GM23338 (cell line): ENCODE data around the gene GPA33. TPM values are rescaled to one million over a fixed set of nuclear protein-coding genes. Genes with fewer than 3 reads are reported as not detected.

Experiments used
- ATAC-seq: fragments of 200-7000 bp; cut with Tn5 transposase; 3 replicates; pipeline ENCODE4 v1.9.1; 2020
- DNase-seq: peaks from one replicate; pipeline ENCODE4 v3.0.0-alpha.2; 2015; ENCODE audit warnings: low spot score
- H2AFZ ChIP-seq: fragments of 200-600 bp; sonication (generic); 2 replicates; pipeline ENCODE4 v1.8.0; 2016; ENCODE audit warnings: antibody characterized with exemption, mild to moderate bottlenecking, moderate library complexity
- H3F3A ChIP-seq: fragments of 200-600 bp; sonication (generic); replicated peaks from 2 replicates; pipeline ENCODE4 v1.8.0; 2017; ENCODE audit warnings: antibody characterized with exemption, mixed run types, low read depth
- H3K27ac ChIP-seq: fragments of 200-600 bp; sonication (generic); 2 replicates; pipeline ENCODE4 v1.6.1; 2016; ENCODE audit warnings: low read depth
- H3K27me3 ChIP-seq: fragments of 200-600 bp; sonication (generic); 2 replicates; pipeline ENCODE4 v1.8.0; 2016; ENCODE audit warnings: mild to moderate bottlenecking, mixed run types, moderate library complexity; ENCODE audit not compliant: insufficient read depth
- H3K36me3 ChIP-seq: fragments of 200-600 bp; sonication (generic); 2 replicates; pipeline ENCODE4 v1.8.0; 2016; ENCODE audit warnings: mild to moderate bottlenecking; ENCODE audit not compliant: insufficient read depth
- H3K4me1 ChIP-seq: fragments of 200-600 bp; sonication (generic); 2 replicates; pipeline ENCODE4 v1.8.0; 2016; ENCODE audit warnings: mild to moderate bottlenecking, moderate library complexity; ENCODE audit not compliant: insufficient read depth
- H3K4me2 ChIP-seq: fragments of 200-600 bp; sonication (generic); 2 replicates; pipeline ENCODE4 v1.7.1; 2017; ENCODE audit warnings: mixed run types
- H3K4me3 ChIP-seq: fragments of 200-600 bp; sonication (generic); 2 replicates; pipeline ENCODE4 v1.6.1; 2016; ENCODE audit warnings: mixed run types
- H3K79me2 ChIP-seq: fragments of 200-600 bp; sonication (generic); replicated peaks from 2 replicates; pipeline ENCODE4 v1.8.0; 2017; ENCODE audit warnings: mild to moderate bottlenecking; ENCODE audit not compliant: insufficient read depth
- H3K9me2 ChIP-seq: fragments of 200-600 bp; sonication (generic); 2 replicates; pipeline ENCODE4 v1.8.0; 2017; ENCODE audit not compliant: insufficient read depth
- H4K20me1 ChIP-seq: fragments of 200-600 bp; sonication (generic); replicated peaks from 2 replicates; pipeline ENCODE4 v1.8.0; 2017; ENCODE audit warnings: mild to moderate bottlenecking; ENCODE audit not compliant: insufficient read depth
- H3K27ac Mint-ChIP-seq: 2 replicates; pipeline ENCODE4 v1.8.0; 2020; ENCODE audit warnings: inconsistent platforms, mild to moderate bottlenecking, moderate library complexity, mixed read lengths
- H3K27me3 Mint-ChIP-seq: 3 replicates; pipeline ENCODE4 v1.8.0; 2022; ENCODE audit warnings: low read depth, mild to moderate bottlenecking, moderate library complexity, mixed read lengths, inconsistent platforms; ENCODE audit not compliant: insufficient read depth, poor library complexity
- H3K36me3 Mint-ChIP-seq: 3 replicates; pipeline ENCODE4 v1.8.0; 2021; ENCODE audit warnings: low read depth, mild to moderate bottlenecking, inconsistent platforms, moderate library complexity, mixed read lengths
- H3K4me1 Mint-ChIP-seq: 3 replicates; pipeline ENCODE4 v1.8.0; 2020; ENCODE audit warnings: mild to moderate bottlenecking, inconsistent platforms, mixed read lengths
- H3K4me3 Mint-ChIP-seq: 3 replicates; pipeline ENCODE4 v1.8.0; 2021; ENCODE audit warnings: moderate library complexity, mild to moderate bottlenecking, inconsistent platforms, mixed read lengths
- H3K9me3 Mint-ChIP-seq: 3 replicates; pipeline ENCODE4 v1.8.0; 2020; ENCODE audit warnings: moderate library complexity, mild to moderate bottlenecking, inconsistent platforms, mixed read lengths
- JUNB ChIP-seq: IDR thresholded peaks from one replicate; pipeline ENCODE4 v1.6.1; 2016; ENCODE audit warnings: antibody characterized with exemption; ENCODE audit not compliant: unreplicated experiment
- STAT1 ChIP-seq: IDR thresholded peaks from one replicate; pipeline ENCODE4 v1.6.1; 2016; ENCODE audit warnings: antibody characterized with exemption; ENCODE audit not compliant: unreplicated experiment
- ZNF331 ChIP-seq: fragments of 250-450 bp; sonication (Bioruptor Pico); IDR thresholded peaks from 2 replicates; pipeline ENCODE4 v1.5.0; 2020; ENCODE audit warnings: low read depth, mild to moderate bottlenecking, moderate library complexity
- ZNF462 ChIP-seq: fragments of 250-450 bp; sonication (Bioruptor Pico); IDR thresholded peaks from 2 replicates; pipeline ENCODE4 v1.5.0; 2020; ENCODE audit warnings: mild to moderate bottlenecking, moderate library complexity
- polyA plus RNA-seq: library from polyadenylated mRNA; unstranded; fragments of >200 nt; fragmentation: Nextera tagmentation; extraction: Ambion mirVana; gene quantifications from 2 replicates; pipeline ENCODE4 v1.2.1, GENCODE V29; 2016
- total RNA-seq: library from RNA; depleted of rRNA; stranded (reverse); fragments of >200 nt; shearing (Covaris generic); gene quantifications from 2 replicates; pipeline ENCODE4 v1.2.3, GENCODE V29; 2014

GPA33 gene
- total and polyA plus RNA-seq, 2 experiments from 2014 or later: 0.10 to 0.28 TPM

- no peak for TF ChIP-seq ZNF462 (CRISPR knock-in tag)
Observed at GRCh38 chr1:167082511-167083027, 7.6 kb downstream of the GPA33 start (continued).

- no peak overlapping the region for H3K4me3 ChIP-seq
- Mint-ChIP-seq H3K9me3 (no peaks in the 10 kb centered on the region), H3K27me3 (no peaks in the 10 kb centered on the region), H3K4me3 (no peak overlapping the region), H3K4me1 (peaks cover 2% of the 10 kb centered on the region; the same call in 1 of the 3 replicates), H3K36me3 (no peaks in the 10 kb centered on the region), H3K27ac (no peak overlapping the region)
- H4K20me1 ChIP-seq: no peaks in the 10 kb centered on the region
- H3K27ac ChIP-seq: no peak overlapping the region
- no peak for DNase-seq
- no peaks in the 10 kb centered on the region for H3K27me3 ChIP-seq
- no peaks in the 10 kb centered on the region for H3K79me2 ChIP-seq
- no peaks in the 10 kb centered on the region for H3K36me3 ChIP-seq
- H3K9me2 ChIP-seq: no peaks in the 10 kb centered on the region
- ATAC-seq: no peak
- no peaks in the 10 kb centered on the region for H3K4me1 ChIP-seq
- H3F3A ChIP-seq: no peaks in the 10 kb centered on the region
- TF ChIP-seq ZNF462 (CRISPR knock-in tag) (no peak), JUNB (no peak), ZNF331 (CRISPR knock-in tag) (no peak), STAT1 (no peak)
- no peak overlapping the region for H2AFZ ChIP-seq
- no peak overlapping the region for H3K4me2 ChIP-seq
Observed at GRCh38 chr1:167081594-167082156, 8.5 kb downstream of the GPA33 start.
